ENCODE results near the gene ADGRA1.

Gene ADGRA1

GRCh38 chr10:133079836-133080682 is 7.7 kb upstream of the ADGRA1 start:
- no peak for DNase-seq

- no peak for DNase-seq
Measured at GRCh38 chr10:133080683-133081040, 7.1 kb upstream of the ADGRA1 start.

DNA sequence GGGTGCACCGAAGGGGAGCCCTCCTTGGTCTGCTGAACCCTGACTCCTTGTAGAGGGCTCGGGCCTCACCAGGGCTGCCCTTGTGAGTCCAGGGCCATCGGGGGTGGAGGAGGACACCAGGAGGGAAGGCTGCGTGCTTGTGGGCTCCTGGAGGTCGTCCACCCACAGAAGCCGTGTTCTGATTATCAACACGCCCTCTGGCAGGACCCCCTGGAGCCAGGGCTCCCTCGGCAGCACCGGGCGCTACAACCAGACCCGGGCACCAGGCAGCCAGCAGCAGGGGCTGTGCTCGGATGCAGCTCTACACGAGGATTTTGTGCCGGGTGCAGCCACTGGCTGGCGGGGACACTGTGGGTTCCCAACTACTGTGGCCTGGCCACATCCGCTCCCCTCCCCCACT is 6.1 kb upstream of the ADGRA1 start:
- no peak for DNase-seq

- no peak for DNase-seq
Measured at GRCh38 chr10:133082685-133083421, 4.9 kb upstream of the ADGRA1 start.

- no peak for DNase-seq
Measured at GRCh38 chr10:133083422-133084100, 4.2 kb upstream of the ADGRA1 start.

DNA sequence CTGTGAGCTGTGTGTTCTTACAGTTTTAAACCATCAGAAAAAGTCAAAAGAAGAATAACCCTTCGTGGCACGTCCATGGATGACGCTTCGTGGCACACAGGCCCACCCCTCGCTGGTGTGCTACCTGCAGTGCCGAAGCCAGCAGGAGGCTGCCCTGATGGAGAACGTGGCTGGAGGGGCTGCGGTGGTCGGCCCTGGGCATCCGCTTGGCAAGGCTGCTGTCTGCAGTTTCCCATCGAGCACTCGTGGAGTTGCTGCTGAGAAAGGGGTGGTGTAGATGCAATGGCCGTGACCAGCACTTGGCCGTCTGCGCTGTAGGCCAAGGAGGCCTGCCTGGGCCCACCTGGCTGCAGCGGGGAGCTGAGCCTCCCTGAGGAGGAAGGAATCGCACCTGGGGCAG is 3.2 kb upstream of the ADGRA1 start:
- no peak for DNase-seq

- DNase-seq: no peak
Measured at GRCh38 chr10:133085251-133086125, 2.2 kb upstream of the ADGRA1 start.

- no peak for DNase-seq
Measured at GRCh38 chr10:133086247-133086646, 1.5 kb upstream of the ADGRA1 start.

GRCh38 chr10:133087045-133087678 is 562 bp upstream of the ADGRA1 start:
- no peak for DNase-seq

GRCh38 chr10:133088179-133088955 is 643 bp downstream of the ADGRA1 start:
- DNase-seq: no peak

DNA sequence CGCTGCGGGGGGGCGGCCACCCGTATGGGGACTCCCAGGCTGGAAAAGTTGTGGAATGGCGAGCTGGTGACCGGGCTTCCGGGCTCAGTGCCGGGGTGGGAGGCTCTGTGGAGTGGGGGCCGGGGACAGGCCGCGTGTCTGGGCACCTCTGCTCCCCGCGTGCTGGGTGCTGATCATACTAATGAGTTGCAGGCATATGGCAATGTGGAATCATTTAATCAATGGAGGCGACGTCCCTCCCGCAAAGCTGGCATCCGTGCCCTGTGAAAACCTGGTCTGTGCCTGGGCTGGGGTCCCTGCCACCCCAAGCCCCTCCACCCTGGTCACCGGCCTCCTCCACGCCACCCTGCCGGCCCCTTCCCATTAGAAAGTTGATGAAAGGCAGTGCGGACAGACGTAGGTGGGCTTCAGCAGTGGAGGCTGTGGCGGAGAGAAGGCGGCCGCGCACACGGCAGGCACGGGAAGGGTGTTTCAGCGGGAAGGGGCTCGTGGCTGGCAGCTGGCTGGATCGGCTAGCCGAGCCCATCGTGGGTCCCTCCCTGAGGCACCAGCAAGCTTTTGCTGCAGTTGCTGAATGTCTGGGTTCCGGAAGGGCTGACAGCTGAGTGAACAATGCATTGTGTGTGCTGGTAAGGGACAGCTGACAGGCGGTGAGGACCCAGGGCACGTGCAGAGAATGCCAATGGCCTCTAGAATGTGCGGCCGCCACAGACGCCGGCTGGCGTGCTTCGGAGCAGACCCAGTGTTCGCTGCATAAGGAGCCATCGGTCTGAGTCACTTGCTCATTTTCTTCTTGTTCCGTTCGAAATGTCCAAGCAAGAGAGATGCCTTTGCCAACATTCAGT is 1.5 kb downstream of the ADGRA1 start:
- no peak for DNase-seq

GRCh38 chr10:133090101-133090500 is 2.4 kb downstream of the ADGRA1 start:
- no peak for DNase-seq

DNA sequence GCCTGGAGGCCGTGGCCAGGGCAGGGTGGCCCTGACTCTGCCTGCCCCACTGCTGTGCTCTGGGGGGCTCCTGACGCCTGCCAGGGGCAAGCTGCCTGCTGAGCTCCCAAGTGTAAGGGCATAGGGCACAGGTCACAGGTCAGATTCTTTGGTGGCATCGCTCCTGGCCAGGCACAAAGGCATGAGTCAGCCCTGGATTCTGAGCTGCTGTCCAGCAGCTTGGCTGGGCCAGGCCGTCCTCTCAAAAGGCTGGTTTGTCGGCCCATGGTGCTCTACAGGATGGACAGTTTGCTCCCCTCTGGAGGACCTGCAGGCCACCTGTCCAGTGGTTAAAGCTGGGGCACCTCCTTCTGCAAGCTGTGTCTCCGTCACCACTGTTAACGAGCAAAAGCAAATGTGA is 2.9 kb downstream of the ADGRA1 start:
- DNase-seq: no peak

GRCh38 chr10:133091316-133091715 is 3.6 kb downstream of the ADGRA1 start:
- no peak for DNase-seq

GRCh38 chr10:133093291-133093690 is 5.6 kb downstream of the ADGRA1 start:
- no peak for DNase-seq

GRCh38 chr10:133094286-133094685 is 6.6 kb downstream of the ADGRA1 start:
- DNase-seq: no peak

- no peak for DNase-seq
Measured at GRCh38 chr10:133094866-133095265, 7.1 kb downstream of the ADGRA1 start.

GRCh38 chr10:133095586-133095985 is 7.9 kb downstream of the ADGRA1 start:
- DNase-seq: no peak

DNA sequence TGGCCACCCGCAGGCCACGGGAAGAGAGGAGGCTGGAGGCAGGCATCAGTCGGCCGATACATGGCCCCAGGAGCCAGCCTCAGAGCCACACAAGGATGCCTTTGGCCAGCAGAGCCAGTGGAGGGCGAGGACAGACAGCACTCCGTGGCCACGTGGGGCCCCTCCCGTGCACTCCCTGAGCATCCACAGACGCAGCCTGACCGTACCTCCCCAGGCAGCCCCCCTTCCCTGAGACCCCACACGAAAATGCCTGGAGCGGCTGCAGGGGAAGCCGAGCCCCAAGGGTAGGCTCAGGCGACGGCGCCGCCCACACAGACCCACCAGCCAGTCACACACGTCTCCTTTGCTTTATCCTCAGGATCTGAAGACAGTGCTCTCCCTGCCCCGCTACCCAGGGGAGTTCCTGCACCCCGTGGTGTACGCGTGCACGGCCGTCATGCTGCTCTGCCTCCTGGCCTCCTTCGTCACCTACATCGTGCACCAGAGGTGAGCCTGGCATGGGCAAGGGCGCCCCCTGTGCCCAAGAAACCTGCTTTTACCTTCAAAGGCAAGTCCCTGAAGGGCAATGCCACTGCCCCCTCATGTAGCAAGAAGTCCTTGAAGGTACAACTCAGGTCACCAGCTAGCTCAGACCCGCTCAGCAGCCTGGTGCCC is 9.0 kb downstream of the ADGRA1 start:
- DNase-seq: no peak

- DNase-seq: no peak
Measured at GRCh38 chr10:133097418-133097817, 9.7 kb downstream of the ADGRA1 start.
